Measurements from ENCODE around the gene MBD2.
"Not testable (repeated sequence)": the region's sequence is repeated elsewhere in the genome, so short reads cannot be mapped to it uniquely, and the experiment has no call there.

DNA sequence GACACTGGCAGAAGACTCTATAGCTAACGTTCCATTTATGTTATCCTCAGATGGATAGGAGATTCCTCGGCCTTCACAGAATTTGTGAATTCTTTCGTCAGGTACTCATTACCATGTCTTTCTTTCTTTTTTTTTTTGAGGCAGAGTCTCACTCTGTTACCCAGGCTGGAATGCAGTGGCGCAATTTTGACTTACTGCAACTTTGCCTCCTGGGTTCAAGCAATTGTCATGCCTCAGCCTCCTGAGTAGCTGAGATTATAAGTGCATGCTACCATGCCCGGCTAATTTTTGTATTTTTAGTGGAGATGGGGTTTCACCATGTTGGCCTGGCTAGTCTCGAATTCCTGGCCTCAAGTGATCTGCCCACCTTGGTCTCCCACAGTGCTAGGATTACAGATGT is 33.3 kb upstream of the MBD2 start:
- TF ChIP-seq, protein P1, sequence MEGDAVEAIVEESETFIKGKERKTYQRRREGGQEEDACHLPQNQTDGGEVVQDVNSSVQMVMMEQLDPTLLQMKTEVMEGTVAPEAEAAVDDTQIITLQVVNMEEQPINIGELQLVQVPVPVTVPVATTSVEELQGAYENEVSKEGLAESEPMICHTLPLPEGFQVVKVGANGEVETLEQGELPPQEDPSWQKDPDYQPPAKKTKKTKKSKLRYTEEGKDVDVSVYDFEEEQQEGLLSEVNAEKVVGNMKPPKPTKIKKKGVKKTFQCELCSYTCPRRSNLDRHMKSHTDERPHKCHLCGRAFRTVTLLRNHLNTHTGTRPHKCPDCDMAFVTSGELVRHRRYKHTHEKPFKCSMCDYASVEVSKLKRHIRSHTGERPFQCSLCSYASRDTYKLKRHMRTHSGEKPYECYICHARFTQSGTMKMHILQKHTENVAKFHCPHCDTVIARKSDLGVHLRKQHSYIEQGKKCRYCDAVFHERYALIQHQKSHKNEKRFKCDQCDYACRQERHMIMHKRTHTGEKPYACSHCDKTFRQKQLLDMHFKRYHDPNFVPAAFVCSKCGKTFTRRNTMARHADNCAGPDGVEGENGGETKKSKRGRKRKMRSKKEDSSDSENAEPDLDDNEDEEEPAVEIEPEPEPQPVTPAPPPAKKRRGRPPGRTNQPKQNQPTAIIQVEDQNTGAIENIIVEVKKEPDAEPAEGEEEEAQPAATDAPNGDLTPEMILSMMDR (IDR thresholded peaks at IDR 0.05): not testable (repeated sequence)
- not testable (repeated sequence) for TF ChIP-seq POLR2A (IDR thresholded peaks at IDR 0.05)
